Right lobe of liver (tissue), 4 donors: ENCODE measurements around the gene VCX2.

ENCODE experiments used
- POLR2A ChIP-seq: fragments of 450-650 bp; IDR thresholded peaks from one replicate; pipeline ENCODE4 v1.6.1; 2017; ENCODE audit warnings: antibody characterized with exemption, mild to moderate bottlenecking
- TF ChIP-seq, protein P1 (sequence below), 4 donors: fragments of 200-600 bp in 3 of 4; fragments of 450-650 bp in 1 of 4; IDR thresholded peaks; one replicate each; pipeline versions ENCODE4 v1.5.1 to v1.8.0; 2016 to 2022; ENCODE audit warnings: antibody characterized with exemption in 4 of 4, mild to moderate bottlenecking in 2 of 4
- donor health status: DM: no; HTN: no; CAD: no.
- donor health status: DM: no; HTN: no; CAD: no.
- donor health status: DM: no; HTN: yes; CAD: no.

DNA sequence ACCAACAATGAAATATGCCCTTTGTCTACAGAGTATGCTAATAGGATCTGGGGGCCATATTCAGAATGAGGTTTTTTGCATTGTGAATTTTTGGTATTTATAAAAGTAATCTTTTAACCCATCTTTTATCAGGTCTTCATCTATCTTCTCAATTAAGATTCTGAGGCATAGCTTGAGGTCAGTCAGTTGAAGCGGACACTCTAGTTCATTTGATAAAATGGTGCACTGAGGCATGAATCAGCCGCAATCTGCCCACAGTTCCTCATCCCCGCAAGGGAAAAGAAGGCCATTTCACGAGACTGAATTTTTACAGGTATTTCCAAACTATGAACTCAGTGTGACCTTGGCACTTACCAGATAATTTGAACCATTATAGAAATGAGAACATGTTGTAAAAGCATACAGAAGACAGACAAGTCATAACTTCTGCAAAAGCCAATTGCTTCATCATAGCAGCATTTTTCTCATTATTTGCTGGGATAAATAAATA lies 19.3 kb upstream of the VCX2 start:
- no peak for TF ChIP-seq POLR2A
- TF ChIP-seq, protein P1, sequence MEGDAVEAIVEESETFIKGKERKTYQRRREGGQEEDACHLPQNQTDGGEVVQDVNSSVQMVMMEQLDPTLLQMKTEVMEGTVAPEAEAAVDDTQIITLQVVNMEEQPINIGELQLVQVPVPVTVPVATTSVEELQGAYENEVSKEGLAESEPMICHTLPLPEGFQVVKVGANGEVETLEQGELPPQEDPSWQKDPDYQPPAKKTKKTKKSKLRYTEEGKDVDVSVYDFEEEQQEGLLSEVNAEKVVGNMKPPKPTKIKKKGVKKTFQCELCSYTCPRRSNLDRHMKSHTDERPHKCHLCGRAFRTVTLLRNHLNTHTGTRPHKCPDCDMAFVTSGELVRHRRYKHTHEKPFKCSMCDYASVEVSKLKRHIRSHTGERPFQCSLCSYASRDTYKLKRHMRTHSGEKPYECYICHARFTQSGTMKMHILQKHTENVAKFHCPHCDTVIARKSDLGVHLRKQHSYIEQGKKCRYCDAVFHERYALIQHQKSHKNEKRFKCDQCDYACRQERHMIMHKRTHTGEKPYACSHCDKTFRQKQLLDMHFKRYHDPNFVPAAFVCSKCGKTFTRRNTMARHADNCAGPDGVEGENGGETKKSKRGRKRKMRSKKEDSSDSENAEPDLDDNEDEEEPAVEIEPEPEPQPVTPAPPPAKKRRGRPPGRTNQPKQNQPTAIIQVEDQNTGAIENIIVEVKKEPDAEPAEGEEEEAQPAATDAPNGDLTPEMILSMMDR (IDR thresholded peaks at IDR 0.05), result no peak
